Neural cell (in vitro differentiated cells): ENCODE results near the gene SYNE3. TPM values are rescaled to one million over a fixed set of nuclear protein-coding genes. Genes with fewer than 3 reads are reported as not detected.

Source experiments
- H2AFZ ChIP-seq: fragments of 200-600, 300-800 bp; sonication (generic), shearing (Covaris generic); 2 replicates; pipeline ENCODE4 v1.6.0; 2014; ENCODE audit warnings: low read depth, mild to moderate bottlenecking, antibody characterized with exemption, low read length, moderate library complexity
- H3F3A ChIP-seq: fragments of 200-600 bp; shearing (Covaris generic); 2 replicates; pipeline ENCODE4 v1.6.1; 2016; ENCODE audit warnings: mild to moderate bottlenecking, moderate library complexity, mixed read lengths, antibody characterized with exemption, low read length; ENCODE audit not compliant: insufficient read depth, poor library complexity, severe bottlenecking
- H3K27ac ChIP-seq: fragments of 200-600, 300-800 bp; sonication (generic), shearing (Covaris generic); 2 replicates; pipeline ENCODE4 v1.5.1; 2014; ENCODE audit warnings: mild to moderate bottlenecking, low read length, moderate library complexity
- H3K27me3 ChIP-seq: fragments of 300-800, 200-600 bp; sonication (generic), shearing (Covaris generic); 2 replicates; pipeline ENCODE4 v1.6.0; 2014; ENCODE audit warnings: mild to moderate bottlenecking, low read depth, low read length, moderate library complexity; ENCODE audit not compliant: insufficient read depth
- H3K36me3 ChIP-seq: fragments of 300-800, 200-600 bp; sonication (generic), shearing (Covaris generic); 2 replicates; pipeline ENCODE4 v1.5.1; 2014; ENCODE audit warnings: mild to moderate bottlenecking, antibody characterized with exemption, low read length, moderate library complexity; ENCODE audit not compliant: insufficient read depth
- H3K4me2 ChIP-seq: fragments of 300-800, 200-600 bp; sonication (generic), shearing (Covaris generic); 2 replicates; pipeline ENCODE4 v1.6.0; 2014; ENCODE audit warnings: mild to moderate bottlenecking, low read length
- H3K4me3 ChIP-seq: fragments of 300-800, 200-600 bp; sonication (generic), shearing (Covaris generic); 2 replicates; pipeline ENCODE4 v1.5.1; 2014; ENCODE audit warnings: mild to moderate bottlenecking, low read length, moderate library complexity
- H3K79me2 ChIP-seq: fragments of 200-600 bp; shearing (Covaris generic); replicated peaks from 2 replicates; pipeline ENCODE4 v1.6.0; 2014; ENCODE audit warnings: mild to moderate bottlenecking, low read length, moderate library complexity; ENCODE audit not compliant: insufficient read depth
- H3K9ac ChIP-seq: fragments of 300-800, 200-600 bp; sonication (generic), shearing (Covaris generic); 2 replicates; pipeline ENCODE4 v1.6.1; 2016; ENCODE audit warnings: mild to moderate bottlenecking, low read length, mixed read lengths
- H3K9me2 ChIP-seq: fragments of 200-600 bp; shearing (Covaris generic); 2 replicates; pipeline ENCODE4 v1.6.1; 2016; ENCODE audit warnings: mild to moderate bottlenecking, low read length, mixed read lengths; ENCODE audit not compliant: insufficient read depth
- H3K9me3 ChIP-seq: fragments of 200-600, 300-800 bp; sonication (generic), shearing (Covaris generic); 2 replicates; pipeline ENCODE4 v1.6.1; 2016; ENCODE audit warnings: mild to moderate bottlenecking, mixed run types, low read length, moderate library complexity, mixed read lengths
- H4K20me1 ChIP-seq: fragments of 200-600 bp; shearing (Covaris generic); 2 replicates; pipeline ENCODE4 v1.6.1; 2016; ENCODE audit warnings: mild to moderate bottlenecking, mixed run types; ENCODE audit not compliant: insufficient read depth
- EP300 ChIP-seq: fragments of 450-650 bp; conservative IDR thresholded peaks from 2 replicates; pipeline ENCODE4 v1.6.1; 2014; ENCODE audit warnings: antibody characterized with exemption, mild to moderate bottlenecking, moderate library complexity; ENCODE audit not compliant: poor library complexity, severe bottlenecking
- EZH2 ChIP-seq: fragments of 200-600, 300-800 bp; shearing (Covaris generic), sonication (generic); IDR thresholded peaks from 2 replicates; pipeline ENCODE4 v1.6.1; 2014; ENCODE audit warnings: antibody characterized with exemption, low read length, borderline replicate concordance, mild to moderate bottlenecking; ENCODE audit not compliant: insufficient read depth, poor library complexity, severe bottlenecking
- MXI1 ChIP-seq: fragments of 450-650 bp; conservative IDR thresholded peaks from 2 replicates; pipeline ENCODE4 v1.6.1; 2014; ENCODE audit warnings: antibody characterized with exemption, mild to moderate bottlenecking; ENCODE audit not compliant: poor library complexity, severe bottlenecking
- POLR2AphosphoS5 ChIP-seq: IDR thresholded peaks from 2 replicates; pipeline ENCODE4 v1.6.1; 2012
- RAD21 ChIP-seq: fragments of 450-650 bp; conservative IDR thresholded peaks from 2 replicates; pipeline ENCODE4 v1.6.1; 2014; ENCODE audit warnings: antibody characterized with exemption, mild to moderate bottlenecking, moderate library complexity
- SMC3 ChIP-seq: fragments of 450-650 bp; conservative IDR thresholded peaks from 2 replicates; pipeline ENCODE4 v1.6.1; 2014; ENCODE audit warnings: antibody characterized with exemption, mild to moderate bottlenecking, moderate library complexity; ENCODE audit not compliant: poor library complexity
- TAF1 ChIP-seq: IDR thresholded peaks from 2 replicates; pipeline ENCODE4 v1.6.1; 2012; ENCODE audit warnings: low read depth
- polyA plus RNA-seq: library from polyadenylated mRNA; depleted of rRNA; stranded (reverse); fragments of >200 nt; gene quantifications from 2 replicates; pipeline ENCODE4 v1.2.3, GENCODE V29; 2014
- TF ChIP-seq, protein P1 (sequence below): IDR thresholded peaks from 2 replicates; pipeline ENCODE4 v1.6.1; 2012; ENCODE audit warnings: borderline replicate concordance
- TF ChIP-seq, protein P2 (sequence below): fragments of 450-650 bp; IDR thresholded peaks from 2 replicates; pipeline ENCODE4 v1.5.1; 2014; ENCODE audit warnings: antibody characterized with exemption, mild to moderate bottlenecking, moderate library complexity; ENCODE audit not compliant: poor library complexity, severe bottlenecking

SYNE3 gene
- polyA plus RNA-seq, 1 donor from 2014 or later = 0.35 TPM

DNA sequence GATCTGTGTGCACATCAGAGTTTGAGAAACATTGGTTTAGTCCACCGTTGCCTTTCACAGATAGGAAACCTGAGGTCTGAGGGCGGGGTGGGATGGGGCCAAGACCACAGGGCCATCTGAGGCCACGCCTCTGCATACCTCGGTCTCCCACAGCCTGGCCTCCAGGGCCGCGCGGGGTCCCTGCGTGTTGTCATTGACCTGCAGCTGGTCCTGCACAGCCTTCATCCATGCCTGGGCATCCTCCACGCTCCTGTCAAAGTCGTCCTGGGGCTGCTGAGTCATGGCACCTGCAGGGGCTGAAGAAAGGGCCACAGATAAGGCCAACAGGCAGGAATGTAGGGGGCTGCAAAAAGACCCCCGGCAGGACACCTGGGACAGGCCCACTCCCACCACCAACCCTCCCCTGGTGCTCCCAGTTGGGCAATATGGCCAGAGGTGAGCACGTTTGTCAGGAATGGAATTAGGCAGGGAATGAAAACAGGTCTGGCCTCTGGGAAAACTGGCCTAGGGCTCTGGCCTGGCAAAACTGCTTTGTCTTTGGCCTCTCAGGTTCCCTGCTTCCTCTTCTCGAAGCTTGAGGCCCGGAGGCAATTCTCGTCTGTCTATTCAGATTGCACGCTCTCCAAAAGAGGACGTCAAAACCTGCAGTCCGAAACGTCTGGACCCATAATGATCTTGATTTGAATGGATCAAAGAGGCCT, 40.8 kb downstream of the SYNE3 start:
- TF ChIP-seq EZH2 (no peak), MXI1 (no peak), RAD21 (no peak), SMC3 (no peak), POLR2AphosphoS5 (no peak), TAF1 (no peak), EP300 (no peak)
- TF ChIP-seq, protein P1, sequence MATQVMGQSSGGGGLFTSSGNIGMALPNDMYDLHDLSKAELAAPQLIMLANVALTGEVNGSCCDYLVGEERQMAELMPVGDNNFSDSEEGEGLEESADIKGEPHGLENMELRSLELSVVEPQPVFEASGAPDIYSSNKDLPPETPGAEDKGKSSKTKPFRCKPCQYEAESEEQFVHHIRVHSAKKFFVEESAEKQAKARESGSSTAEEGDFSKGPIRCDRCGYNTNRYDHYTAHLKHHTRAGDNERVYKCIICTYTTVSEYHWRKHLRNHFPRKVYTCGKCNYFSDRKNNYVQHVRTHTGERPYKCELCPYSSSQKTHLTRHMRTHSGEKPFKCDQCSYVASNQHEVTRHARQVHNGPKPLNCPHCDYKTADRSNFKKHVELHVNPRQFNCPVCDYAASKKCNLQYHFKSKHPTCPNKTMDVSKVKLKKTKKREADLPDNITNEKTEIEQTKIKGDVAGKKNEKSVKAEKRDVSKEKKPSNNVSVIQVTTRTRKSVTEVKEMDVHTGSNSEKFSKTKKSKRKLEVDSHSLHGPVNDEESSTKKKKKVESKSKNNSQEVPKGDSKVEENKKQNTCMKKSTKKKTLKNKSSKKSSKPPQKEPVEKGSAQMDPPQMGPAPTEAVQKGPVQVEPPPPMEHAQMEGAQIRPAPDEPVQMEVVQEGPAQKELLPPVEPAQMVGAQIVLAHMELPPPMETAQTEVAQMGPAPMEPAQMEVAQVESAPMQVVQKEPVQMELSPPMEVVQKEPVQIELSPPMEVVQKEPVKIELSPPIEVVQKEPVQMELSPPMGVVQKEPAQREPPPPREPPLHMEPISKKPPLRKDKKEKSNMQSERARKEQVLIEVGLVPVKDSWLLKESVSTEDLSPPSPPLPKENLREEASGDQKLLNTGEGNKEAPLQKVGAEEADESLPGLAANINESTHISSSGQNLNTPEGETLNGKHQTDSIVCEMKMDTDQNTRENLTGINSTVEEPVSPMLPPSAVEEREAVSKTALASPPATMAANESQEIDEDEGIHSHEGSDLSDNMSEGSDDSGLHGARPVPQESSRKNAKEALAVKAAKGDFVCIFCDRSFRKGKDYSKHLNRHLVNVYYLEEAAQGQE = no peak
- TF ChIP-seq, protein P2, sequence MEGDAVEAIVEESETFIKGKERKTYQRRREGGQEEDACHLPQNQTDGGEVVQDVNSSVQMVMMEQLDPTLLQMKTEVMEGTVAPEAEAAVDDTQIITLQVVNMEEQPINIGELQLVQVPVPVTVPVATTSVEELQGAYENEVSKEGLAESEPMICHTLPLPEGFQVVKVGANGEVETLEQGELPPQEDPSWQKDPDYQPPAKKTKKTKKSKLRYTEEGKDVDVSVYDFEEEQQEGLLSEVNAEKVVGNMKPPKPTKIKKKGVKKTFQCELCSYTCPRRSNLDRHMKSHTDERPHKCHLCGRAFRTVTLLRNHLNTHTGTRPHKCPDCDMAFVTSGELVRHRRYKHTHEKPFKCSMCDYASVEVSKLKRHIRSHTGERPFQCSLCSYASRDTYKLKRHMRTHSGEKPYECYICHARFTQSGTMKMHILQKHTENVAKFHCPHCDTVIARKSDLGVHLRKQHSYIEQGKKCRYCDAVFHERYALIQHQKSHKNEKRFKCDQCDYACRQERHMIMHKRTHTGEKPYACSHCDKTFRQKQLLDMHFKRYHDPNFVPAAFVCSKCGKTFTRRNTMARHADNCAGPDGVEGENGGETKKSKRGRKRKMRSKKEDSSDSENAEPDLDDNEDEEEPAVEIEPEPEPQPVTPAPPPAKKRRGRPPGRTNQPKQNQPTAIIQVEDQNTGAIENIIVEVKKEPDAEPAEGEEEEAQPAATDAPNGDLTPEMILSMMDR = no peak
- no peak overlapping the region for H3K4me2 ChIP-seq
- H3K79me2 ChIP-seq = no peaks in the 10 kb centered on the region
- H3K27ac ChIP-seq = no peak overlapping the region
- H4K20me1 ChIP-seq = no peaks in the 10 kb centered on the region
- H3K9me3 ChIP-seq = no peaks in the 10 kb centered on the region
- no peak overlapping the region for H3K4me3 ChIP-seq
- H3K36me3 ChIP-seq = no peaks in the 10 kb centered on the region
- H2AFZ ChIP-seq = no peak overlapping the region
- no peaks in the 10 kb centered on the region for H3K27me3 ChIP-seq
- H3K9me2 ChIP-seq = no peaks in the 10 kb centered on the region
- H3K9ac ChIP-seq = no peak overlapping the region
- no peaks in the 10 kb centered on the region for H3F3A ChIP-seq

DNA sequence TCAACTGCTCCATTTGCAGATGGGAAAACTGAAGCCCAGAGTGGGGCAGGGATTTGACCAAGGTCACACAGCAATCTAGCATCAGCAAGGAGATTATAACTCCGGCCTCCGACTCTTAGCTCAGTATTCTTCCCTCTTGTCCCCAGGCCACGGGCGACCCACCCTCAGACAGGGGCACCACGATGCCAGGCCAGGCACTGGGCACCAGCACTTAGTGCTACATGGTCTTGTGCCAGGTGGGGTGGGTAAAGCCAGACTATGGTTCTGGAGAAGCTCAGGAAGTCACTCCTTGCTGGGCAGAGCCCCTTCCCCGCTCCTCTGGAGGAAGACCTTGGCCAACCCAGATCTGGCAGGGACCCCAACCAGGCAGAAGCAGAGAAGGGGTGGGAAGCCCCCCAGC, 41.5 kb downstream of the SYNE3 start:
- no peaks in the 10 kb centered on the region for H3F3A ChIP-seq
- no peaks in the 10 kb centered on the region for H3K36me3 ChIP-seq
- H3K9ac ChIP-seq = no peak overlapping the region
- no peaks in the 10 kb centered on the region for H4K20me1 ChIP-seq
- H3K4me3 ChIP-seq = no peak overlapping the region
- no peaks in the 10 kb centered on the region for H3K9me2 ChIP-seq
- H3K27me3 ChIP-seq = no peaks in the 10 kb centered on the region
- no peaks in the 10 kb centered on the region for H3K9me3 ChIP-seq
- no peak overlapping the region for H3K27ac ChIP-seq
- no peaks in the 10 kb centered on the region for H3K79me2 ChIP-seq
- H3K4me2 ChIP-seq = no peak overlapping the region
- H2AFZ ChIP-seq = no peak overlapping the region
- TF ChIP-seq EZH2 (no peak), MXI1 (no peak), POLR2AphosphoS5 (no peak), EP300 (no peak), SMC3 (no peak), RAD21 (no peak), TAF1 (no peak)
- TF ChIP-seq, protein P2 = no peak
- TF ChIP-seq, protein P1 = no peak
